Adrenal gland (tissue), 12 donors: ENCODE data around the gene GRHL3. TPM values are rescaled to one million over a fixed set of nuclear protein-coding genes. Genes with fewer than 3 reads are reported as not detected.

Experiments
- DNase-seq, 7 donors: peaks; one replicate each; pipeline ENCODE4 v3.0.0-alpha.2; 2019 to 2020
- H3K27ac ChIP-seq, 5 donors: fragments of 200-600 bp; sonication (generic) in 4 of 5; 1 replicate in 3 of 5; 2 replicates in 2 of 5; pipeline versions ENCODE4 v1.5.1 to v1.8.0; 2016 to 2020; ENCODE audit warnings: mild to moderate bottlenecking in 1 of 5
- H3K27me3 ChIP-seq: fragments of 200-600 bp; 2 replicates; pipeline ENCODE4 v1.8.0; 2021
- H3K36me3 ChIP-seq, 2 donors: fragments of 200-600 bp; replicated peaks in 1 of 2; 1 replicate in 1 of 2; 2 replicates in 1 of 2; pipeline versions ENCODE4 v1.5.1 to v1.8.0; 2018 to 2022
- H3K4me1 ChIP-seq, 2 donors: fragments of 200-600 bp; replicated peaks in 1 of 2; 1 replicate in 1 of 2; 2 replicates in 1 of 2; pipeline versions ENCODE4 v1.5.1 to v1.8.0; 2018 to 2021
- H3K4me3 ChIP-seq, 4 donors: fragments of 200-600 bp; sonication (generic) in 3 of 4; one replicate each; pipeline ENCODE4 v1.5.1; 2016 to 2018
- H3K9me3 ChIP-seq, 3 donors: fragments of 200-600 bp; sonication (generic) in 1 of 3; replicated peaks in 1 of 3; 1 replicate in 2 of 3; 2 replicates in 1 of 3; pipeline versions ENCODE4 v1.5.1 to v1.8.0; 2016 to 2021
- POLR2A ChIP-seq, 2 donors: fragments of 450-650 bp; IDR thresholded peaks; one replicate each; pipeline ENCODE4 v1.6.1; 2017; ENCODE audit warnings: antibody characterized with exemption in 2 of 2, mild to moderate bottlenecking in 2 of 2, moderate library complexity in 1 of 2
- WGBS, 4 donors: extraction: QIAGEN DNeasy Blood & Tissue Kit in 2 of 4; methylation state at CpG; one replicate each; pipeline versions ENCODE4 v1.1.5 to v1.1.7; 2013 to 2017; 5-methylcytosine and 5-hydroxymethylcytosine counted together
- intact Hi-C, 2 donors: fragments of 100-400 bp; cut with DNase I; formaldehyde crosslinking; loops; one replicate each; pipeline versions ENCODE4 v1.14.1 to v1.15.0; 2022 to 2023
- polyA plus RNA-seq, 3 donors: library from polyadenylated mRNA; stranded (reverse); fragments of 200-250 nt in 2 of 3; fragments of 350-450 nt in 1 of 3; fragmentation: Illumina TruSeq in 1 of 3; extraction: RNeasy Lipid Tissue Mini Kit (QIAGEN cat#74804) in 1 of 3; gene quantifications; one replicate each; pipeline ENCODE4 v1.2.3, GENCODE V29; 2013 to 2014
- total RNA-seq, 9 donors: library from RNA; depleted of rRNA in 4 of 9; stranded (reverse); fragments of >200 nt in 4 of 9; fragments of 120-200 nt in 1 of 9; fragmentation: NEBNext Ultra II Directional in 1 of 9; extraction: Animal tissue kit (Norgen Biotek cat#: 25700) in 1 of 9; gene quantifications; one replicate each; pipeline versions ENCODE4 v1.1.0 to v1.2.4, GENCODE V29; 2013 to 2023
- TF ChIP-seq, protein P1 (sequence below), 6 experiments: fragments of 450-650 bp in 4 of 6; fragments of 200-600 bp in 2 of 6; sonication (generic) in 1 of 6; IDR thresholded peaks; 1 replicate in 5 of 6; 2 replicates in 1 of 6; pipeline versions ENCODE4 v1.5.1 to v1.8.0; 2016 to 2021; ENCODE audit warnings: antibody characterized with exemption in 6 of 6, mild to moderate bottlenecking in 2 of 6, moderate library complexity in 1 of 6
- donor health status: healthy with polysubstance abuse.
- donor health status: Bipolar disorder and iron deficiency.
- donor health status: DM: yes; HTN: yes; CAD: no.
- donor health status: DM: no; HTN: no; CAD: no.
- donor health status: DM: no; HTN: no; CAD: no.
- donor health status: DM: yes; HTN: yes; CAD: no.

Gene GRHL3
- total and polyA plus RNA-seq, 12 donors = 0.10 to 0.20 (median 0.16) TPM; not detected in 8

DNA sequence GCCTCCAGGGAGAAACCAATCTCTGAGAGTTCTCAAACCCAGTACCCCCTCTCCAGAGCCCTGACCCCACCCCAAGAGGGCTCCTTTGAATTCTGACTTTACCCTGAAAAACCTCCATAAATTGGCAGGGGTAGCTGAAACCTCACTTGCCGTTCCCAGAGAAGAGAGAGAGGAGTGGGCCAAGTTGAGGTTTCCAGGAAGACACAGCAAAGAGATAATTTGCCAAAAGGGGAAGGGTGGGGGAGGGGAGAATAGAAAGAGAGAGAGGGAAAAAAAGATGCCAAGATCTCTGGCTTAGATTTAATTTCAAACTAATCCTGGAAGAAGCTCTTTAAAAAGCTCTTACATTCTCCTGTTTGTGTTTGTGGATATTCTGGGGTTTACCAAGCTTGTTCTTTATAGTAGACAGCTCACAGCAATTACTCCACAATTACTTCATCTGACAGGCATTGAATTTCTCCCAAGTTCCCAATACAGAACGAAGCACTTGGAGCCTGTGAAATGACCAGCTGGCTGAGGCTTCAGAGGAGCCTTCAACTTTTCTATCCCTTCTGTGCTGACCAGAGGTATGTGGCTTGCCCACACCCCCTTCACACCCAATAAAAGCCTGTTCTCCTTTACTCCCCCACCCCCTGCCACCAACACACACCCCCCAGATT lies 1.1 kb upstream of the GRHL3 start:
- Histone ChIP-seq H3K27ac (no peak overlapping the region), H3K9me3 (no peaks in the 10 kb centered on the region)

DNA sequence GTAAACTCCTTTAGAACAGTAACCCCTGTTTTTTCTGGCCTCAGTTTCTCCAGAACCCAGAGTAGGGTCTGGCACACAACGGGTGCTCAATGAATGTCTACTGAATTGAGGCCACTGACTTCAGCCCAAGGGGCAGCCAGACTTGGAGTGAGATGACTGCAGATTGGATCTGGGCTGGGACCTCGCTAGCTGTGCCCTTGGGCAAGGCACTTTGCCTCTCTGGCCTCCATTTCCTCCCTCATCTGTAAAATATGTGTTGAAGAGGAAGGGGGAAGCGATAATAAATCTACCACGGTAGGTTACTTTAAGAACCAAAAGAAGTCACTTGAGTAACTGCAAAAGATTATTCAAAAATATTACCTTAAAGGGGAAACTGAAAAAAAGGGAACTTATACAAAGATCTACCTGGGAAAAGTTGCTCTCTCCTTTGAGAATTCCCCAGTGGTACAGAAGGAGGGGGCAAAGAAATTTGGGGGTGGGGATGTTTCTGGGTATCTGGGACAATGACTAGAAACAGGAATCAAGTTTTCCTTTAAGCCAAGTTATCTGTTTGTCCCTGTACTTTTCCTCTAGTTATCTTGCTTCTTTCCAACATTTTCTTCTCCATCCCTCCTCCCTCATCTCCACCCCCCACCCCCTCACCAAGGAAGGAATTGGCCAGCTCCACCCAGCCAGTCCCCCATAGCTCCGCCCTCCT lies 394 bp upstream of the GRHL3 start:
- Histone ChIP-seq H3K27ac (no peak overlapping the region), H3K9me3 (no peaks in the 10 kb centered on the region), H3K27me3 (peaks cover 11% of the 10 kb centered on the region), H3K36me3 (no peaks in the 10 kb centered on the region), H3K4me1 (peaks cover 0 to 10% of the 10 kb centered on the region in 2 donors), H3K4me3 (no peak overlapping the region)
- WGBS, 4 donors = 41 to 49% (median 44%) methylated on average over 4 to 5 of the region's 5 CpGs
- DNase-seq = no peak
- intact Hi-C loops = no loop called here
- TF ChIP-seq, protein P1, sequence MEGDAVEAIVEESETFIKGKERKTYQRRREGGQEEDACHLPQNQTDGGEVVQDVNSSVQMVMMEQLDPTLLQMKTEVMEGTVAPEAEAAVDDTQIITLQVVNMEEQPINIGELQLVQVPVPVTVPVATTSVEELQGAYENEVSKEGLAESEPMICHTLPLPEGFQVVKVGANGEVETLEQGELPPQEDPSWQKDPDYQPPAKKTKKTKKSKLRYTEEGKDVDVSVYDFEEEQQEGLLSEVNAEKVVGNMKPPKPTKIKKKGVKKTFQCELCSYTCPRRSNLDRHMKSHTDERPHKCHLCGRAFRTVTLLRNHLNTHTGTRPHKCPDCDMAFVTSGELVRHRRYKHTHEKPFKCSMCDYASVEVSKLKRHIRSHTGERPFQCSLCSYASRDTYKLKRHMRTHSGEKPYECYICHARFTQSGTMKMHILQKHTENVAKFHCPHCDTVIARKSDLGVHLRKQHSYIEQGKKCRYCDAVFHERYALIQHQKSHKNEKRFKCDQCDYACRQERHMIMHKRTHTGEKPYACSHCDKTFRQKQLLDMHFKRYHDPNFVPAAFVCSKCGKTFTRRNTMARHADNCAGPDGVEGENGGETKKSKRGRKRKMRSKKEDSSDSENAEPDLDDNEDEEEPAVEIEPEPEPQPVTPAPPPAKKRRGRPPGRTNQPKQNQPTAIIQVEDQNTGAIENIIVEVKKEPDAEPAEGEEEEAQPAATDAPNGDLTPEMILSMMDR (IDR thresholded peaks at IDR 0.05) = no peak
- TF ChIP-seq POLR2A (IDR thresholded peaks at IDR 0.05) = no peak

More for the DNA sequence above, 1.1 kb upstream of the GRHL3 start:
- TF ChIP-seq POLR2A (IDR thresholded peaks at IDR 0.05) = no peak
- TF ChIP-seq, protein P1 (IDR thresholded peaks at IDR 0.05) = no peak
- Histone ChIP-seq H3K36me3 (no peaks in the 10 kb centered on the region), H3K4me1 (peaks cover 0 to 10% of the 10 kb centered on the region in 2 donors), H3K4me3 (no peak overlapping the region), H3K27me3 (peaks cover 11% of the 10 kb centered on the region)
- WGBS, 4 donors = 20 to 54% (median 34%) methylated on average over 2 of the region's 2 CpGs
- no peak for DNase-seq
- intact Hi-C loops = no loop called here

DNA sequence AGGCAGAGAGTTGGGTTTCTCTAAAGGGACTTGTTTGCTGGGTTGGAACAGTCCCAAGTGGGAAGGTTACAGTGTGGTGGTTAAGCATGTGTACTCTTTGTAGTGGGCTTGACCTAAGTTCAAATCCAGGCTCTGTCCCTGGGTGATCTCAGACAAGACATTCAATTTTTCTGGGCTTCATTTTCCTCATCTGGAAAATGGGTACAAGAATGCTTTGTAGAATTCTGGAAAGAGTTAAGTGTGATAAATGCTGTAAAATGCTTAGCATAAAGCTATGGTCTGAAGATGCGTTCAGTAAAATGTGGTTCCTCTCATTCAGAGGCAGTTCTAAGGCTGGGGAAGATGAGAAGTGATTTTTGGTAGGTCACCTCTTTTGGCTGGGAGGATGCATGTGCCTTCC lies 805 bp downstream of the GRHL3 start:
- DNase-seq = no peak
- TF ChIP-seq, protein P1 (IDR thresholded peaks at IDR 0.05) = no peak
- TF ChIP-seq POLR2A (IDR thresholded peaks at IDR 0.05) = no peak
- H3K9me3 ChIP-seq = no peaks in the 10 kb centered on the region
- no peak overlapping the region for H3K27ac ChIP-seq
- H3K36me3 ChIP-seq = no peaks in the 10 kb centered on the region
- intact Hi-C loops = no loop called here
- peaks cover 0 to 10% of the 10 kb centered on the region in 2 donors for H3K4me1 ChIP-seq
- H3K27me3 ChIP-seq = peaks cover 11% of the 10 kb centered on the region
- WGBS, 4 donors = 76 to 89% (median 84%) methylated on average over 1 of the region's 1 CpG
- no peak overlapping the region for H3K4me3 ChIP-seq

DNA sequence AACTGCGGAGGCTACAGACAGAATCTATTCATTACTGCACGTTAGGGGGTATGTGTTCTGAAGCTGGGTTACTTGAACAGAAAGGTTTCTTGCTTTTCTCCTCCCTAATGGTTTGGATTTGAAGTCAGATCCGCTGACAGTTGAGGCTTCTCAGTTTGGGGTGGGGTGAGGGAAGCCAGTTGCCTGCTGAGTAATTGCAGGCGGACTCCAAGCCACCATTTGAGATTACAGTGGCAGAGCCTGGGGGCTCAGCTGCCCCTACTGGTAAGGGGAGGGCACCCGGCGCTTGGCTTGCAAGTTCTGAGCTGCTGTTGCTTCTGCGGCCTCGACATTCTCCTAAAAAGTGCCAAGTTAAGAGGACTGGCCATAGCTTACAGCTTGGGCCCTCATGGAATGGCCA lies 2.0 kb downstream of the GRHL3 start:
- H3K4me3 ChIP-seq = no peak overlapping the region
- no peak for TF ChIP-seq POLR2A (IDR thresholded peaks at IDR 0.05)
- TF ChIP-seq, protein P1 (IDR thresholded peaks at IDR 0.05) = no peak
- intact Hi-C loops = no loop called here

More for the DNA sequence above, 2.0 kb downstream of the GRHL3 start:
- 87 to 96% (median 94%) methylated on average over 6 to 8 of the region's 8 CpGs for WGBS, 4 donors
- Histone ChIP-seq H3K9me3 (no peaks in the 10 kb centered on the region), H3K27me3 (peaks cover 11% of the 10 kb centered on the region), H3K4me1 (peaks cover 0 to 10% of the 10 kb centered on the region in 2 donors), H3K36me3 (no peaks in the 10 kb centered on the region), H3K27ac (no peak overlapping the region)
- DNase-seq = no peak
